Mucosa of gallbladder (tissue), 1 donor: Measurements from ENCODE around the gene FAXC. TPM values are rescaled to one million over a fixed set of nuclear protein-coding genes. Genes with fewer than 3 reads are reported as not detected.
"Not testable (repeated sequence)": the region's sequence is repeated elsewhere in the genome, so short reads cannot be mapped to it uniquely, and the experiment has no call there.

Experiments used
- DNase-seq: peaks from one replicate; pipeline ENCODE4 v3.0.0-alpha.2; 2020; ENCODE audit warnings: low spot score
- total RNA-seq: library from RNA; stranded (reverse); gene quantifications from one replicate; pipeline ENCODE4 v1.2.1, GENCODE V29; 2021
- donor health status: DM: no; HTN: no; CAD: no.

FAXC gene
- total RNA-seq, 1 donor from 2014 or later: 7.3 TPM

DNA sequence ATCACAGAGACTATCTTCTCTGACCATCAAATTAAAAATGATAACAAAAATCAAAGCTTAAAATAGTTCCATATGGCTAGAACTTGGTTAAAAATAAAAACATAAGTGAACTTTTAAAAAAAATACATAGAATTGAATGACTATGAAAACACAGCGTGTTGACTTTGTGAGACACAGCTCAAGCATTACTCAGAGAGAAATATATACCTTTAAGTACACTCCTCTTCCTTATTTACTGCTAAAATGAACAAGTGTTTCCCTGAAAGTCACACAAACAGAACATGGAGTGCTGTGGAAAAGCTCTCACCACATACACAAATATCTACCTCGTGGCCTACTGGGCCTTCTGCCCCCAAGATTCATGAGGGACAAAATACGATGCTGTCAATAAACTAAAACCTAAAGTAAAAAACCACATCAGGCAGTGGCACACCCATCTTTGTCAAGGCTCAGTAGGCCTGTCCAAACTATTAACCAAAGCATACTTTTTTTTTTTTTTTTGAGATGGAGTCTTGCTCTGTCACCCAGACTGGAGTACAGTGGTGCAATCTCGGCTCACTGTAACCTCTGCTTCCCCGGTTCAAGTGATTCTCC, 7.5 kb downstream of the FAXC start:
- no peak for DNase-seq

DNA sequence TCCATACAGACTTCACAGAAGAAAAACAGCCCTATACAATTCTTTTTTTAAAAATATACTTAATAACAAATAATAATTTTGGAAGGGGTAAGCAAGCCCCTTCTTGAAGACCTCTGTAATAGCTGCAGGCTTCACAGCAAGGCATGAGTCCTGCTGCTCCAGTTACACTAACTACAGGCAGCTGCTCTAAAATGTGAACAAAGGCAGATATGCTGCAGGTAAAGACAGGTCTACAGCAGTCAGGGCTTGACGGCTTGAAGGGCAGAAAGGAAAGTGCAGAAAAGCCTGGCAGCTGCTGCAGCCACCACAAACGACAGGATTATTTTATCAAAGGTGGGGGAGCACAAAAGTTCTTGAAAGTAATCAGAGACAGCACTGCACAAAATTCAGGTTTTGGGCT, 11.3 kb downstream of the FAXC start:
- no peak for DNase-seq

DNA sequence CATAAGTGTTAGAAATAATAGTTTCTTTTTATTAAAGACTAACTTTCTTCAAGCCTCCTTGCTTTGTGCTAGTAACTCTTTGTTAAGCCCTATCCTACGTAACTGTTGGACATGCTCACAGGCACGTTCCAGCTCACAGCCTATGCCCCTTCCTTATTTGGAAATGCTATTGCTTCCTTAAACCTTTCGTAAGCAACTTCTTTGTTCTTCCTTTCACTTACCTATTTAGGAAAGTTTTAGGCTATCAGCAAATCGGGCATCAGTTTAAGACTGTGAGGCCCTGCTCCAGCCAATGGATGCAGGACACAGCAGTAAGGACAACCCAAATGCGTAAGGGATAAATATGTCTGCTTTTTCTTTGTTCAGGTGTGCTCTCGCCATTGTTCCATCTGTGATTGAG, 14.2 kb downstream of the FAXC start:
- DNase-seq: not testable (repeated sequence)

DNA sequence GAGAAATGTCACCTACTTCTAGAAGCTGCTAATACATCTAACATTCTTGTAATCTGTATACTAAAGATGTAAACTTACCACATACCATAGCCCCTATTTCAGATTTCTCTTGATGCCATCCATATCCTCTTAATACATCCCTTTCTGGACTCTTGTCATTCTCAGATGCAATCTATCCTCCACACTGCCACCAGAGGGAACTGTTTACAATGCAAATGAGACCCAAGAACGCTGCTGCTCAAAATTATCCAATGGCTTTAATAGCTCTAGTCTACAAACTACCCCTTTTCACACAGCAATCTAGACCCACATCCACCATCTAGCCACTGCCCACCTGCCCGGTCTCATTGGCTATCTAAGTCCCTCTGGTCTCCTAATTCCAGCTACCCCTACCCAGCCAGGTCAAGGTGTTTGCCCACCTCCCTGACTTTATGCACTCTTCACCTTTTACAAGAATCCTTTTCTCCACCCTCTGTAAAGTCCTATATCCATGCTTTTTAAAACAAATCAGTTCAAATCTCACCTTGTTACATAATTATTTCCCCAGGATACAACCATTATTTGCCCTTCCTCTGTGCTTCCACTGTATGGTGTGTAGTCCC, 14.8 kb downstream of the FAXC start:
- DNase-seq: peak; percentile 25

DNA sequence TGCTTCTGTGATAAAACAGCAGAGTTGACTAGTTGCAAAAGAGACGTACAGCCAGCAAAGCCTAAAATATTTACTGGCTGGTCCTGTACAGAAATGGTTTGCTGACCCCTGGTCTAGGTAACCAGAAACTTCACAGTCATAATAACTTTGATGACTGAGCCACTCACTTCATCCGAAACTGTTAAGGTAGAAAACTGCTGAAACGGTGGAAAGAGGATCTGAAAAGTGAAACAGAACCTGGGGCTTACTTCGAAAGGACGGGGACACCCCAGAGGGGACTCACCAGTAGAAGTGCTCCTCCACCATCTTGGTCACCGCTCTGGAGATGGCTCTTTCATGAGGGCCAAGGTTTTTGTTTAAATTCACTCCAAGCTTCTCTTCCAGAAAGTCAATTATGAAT, 16.4 kb downstream of the FAXC start:
- DNase-seq: no peak

DNA sequence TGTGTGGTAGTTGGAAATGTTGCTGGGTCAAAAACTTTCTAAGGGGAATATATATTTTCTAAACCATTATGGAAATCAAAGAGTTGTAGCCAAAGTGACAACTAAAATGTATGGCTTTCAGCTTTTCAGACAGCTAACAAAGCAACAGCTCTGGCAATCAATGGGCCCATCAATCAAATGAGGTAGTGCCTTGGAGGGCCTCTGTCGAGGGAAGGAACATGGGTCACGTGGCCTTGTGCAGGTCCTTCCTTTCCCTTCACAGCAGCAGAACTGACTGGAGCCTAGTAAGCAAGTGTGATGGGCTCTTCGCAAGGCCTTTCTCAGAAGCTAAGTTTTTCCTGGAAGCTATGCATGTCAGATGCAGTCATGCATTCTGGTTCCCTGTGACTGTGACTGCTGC, 17.9 kb downstream of the FAXC start:
- DNase-seq: no peak

DNA sequence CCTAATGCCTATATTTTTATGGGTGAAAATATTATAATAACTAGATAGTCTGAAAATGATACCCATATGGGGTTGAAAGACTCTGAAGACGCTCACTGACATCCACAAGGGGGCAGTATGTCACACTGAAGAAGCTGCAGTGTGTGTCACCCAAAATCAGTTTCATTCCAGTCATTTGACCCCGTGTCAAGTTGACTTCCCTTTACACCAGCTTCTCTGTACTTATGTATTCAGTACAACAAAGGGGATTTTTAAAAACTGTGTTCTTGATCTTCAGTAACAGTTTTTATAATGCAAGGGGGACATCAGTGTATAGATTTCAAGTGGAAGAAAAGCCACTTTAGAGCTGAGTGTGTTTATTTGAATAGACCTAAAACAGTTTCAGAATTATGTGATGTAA, 19.3 kb downstream of the FAXC start:
- peak; percentile 46 for DNase-seq

DNA sequence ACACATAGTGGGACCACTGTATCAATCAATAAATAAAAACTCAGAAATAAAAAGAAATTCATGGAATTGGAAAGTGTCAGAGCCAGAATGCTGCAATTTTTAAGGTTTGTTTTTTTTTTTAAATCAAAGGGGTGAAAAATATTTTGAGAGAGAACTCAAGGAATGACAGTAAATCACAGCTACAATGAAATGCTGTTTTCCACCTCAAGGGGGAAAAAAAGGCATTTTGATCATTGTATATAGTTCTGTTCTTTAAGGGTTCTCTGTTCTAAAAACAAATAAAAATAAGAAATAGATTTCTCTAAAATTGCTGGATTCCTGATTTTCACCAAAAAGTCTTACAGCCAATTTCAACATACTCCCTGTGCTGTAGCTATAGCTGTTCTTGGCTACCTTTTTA, 24.5 kb downstream of the FAXC start:
- DNase-seq: no peak

DNA sequence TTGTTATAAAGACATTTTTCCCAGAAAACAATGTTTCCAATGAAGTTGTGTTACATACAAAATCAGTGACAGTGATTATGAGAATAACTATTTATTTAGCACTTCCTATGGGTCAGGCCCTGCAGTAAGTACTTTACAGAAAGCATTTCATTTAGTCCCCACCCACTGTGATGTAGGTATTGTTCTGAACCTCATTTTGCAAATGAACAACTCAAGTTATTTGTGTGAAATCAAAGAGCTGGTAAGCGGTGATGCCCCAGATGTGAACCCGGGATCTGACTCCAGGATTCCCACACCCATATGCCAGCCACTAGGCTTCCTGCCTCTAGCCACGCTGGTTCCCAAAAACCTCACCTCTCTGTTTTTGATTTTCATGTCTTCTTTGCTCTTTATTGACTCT, 30.9 kb downstream of the FAXC start:
- no peak for DNase-seq

DNA sequence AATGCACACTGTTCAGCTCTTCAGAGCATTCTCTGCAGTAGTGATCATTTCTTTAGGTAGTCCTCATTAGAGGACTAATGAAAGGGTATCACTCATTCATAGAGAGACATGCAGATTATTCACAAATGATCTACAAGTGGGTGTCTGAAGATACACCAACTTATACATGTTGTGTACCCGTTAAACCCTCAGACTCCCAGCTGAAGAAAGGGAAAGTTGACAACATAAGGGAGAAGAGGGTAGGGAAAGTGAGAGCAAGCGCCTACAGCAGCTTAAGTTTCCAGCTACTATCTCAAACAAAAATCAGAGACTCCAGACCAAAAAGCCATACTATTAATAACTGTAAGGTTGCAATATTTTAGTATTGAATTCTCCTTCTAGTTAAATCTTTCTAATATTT, 37.1 kb downstream of the FAXC start:
- no peak for DNase-seq

DNA sequence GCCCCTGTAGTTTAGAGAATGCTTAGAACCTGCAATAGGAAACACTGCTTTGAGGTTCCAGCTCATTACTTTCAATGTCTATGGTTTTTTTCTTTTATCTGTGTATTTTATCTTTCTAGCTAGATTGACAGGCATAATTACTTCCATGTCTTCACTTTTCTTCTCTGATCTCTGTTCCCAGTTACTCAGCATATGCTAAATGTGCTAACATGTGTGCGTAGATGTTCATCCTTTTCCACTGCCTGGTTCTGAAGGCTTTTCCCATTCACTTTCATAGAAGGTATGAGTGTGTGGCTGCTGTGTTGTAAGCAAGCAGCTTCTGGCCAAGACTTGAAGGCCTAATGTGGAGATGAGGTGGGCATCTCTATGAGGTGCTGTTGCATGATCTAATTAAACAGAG, 38.9 kb downstream of the FAXC start:
- no peak for DNase-seq

DNA sequence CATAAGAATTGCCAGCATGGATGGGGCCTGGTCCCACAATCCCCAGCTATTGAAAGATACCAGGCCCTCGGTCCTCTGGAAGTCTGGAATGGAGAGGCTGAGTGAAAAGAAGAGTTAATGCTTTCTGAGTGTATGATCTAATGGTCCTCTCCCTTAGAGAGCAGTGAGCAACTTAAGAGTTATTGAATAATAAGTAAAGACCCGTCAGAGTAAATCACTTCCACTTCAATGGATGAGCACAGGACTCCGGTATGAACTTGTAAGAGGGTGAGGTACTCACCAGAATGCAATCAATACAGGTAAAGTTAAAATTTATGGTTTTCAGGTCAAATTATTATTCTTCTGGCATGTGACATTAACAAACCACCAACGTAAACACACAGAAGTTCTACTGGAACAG, 39.9 kb downstream of the FAXC start:
- no peak for DNase-seq

DNA sequence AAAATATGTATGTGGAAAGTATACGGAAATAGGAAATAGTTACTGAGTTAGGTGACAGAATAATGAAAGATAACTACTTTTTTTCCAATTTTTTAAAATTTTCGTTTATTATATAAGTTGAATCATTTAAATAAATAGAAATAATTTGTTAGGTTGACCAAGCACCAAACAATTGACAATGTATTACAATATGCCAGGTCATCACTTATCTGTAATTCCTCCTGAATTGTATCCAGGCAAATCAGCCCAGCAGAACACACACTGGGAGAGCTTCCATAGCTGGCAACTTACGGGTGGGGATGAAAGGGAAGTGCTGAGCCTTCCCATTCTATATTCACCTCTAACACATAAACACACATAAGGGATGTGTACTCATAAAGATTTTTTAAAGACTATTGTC, 40.7 kb downstream of the FAXC start:
- no peak for DNase-seq

DNA sequence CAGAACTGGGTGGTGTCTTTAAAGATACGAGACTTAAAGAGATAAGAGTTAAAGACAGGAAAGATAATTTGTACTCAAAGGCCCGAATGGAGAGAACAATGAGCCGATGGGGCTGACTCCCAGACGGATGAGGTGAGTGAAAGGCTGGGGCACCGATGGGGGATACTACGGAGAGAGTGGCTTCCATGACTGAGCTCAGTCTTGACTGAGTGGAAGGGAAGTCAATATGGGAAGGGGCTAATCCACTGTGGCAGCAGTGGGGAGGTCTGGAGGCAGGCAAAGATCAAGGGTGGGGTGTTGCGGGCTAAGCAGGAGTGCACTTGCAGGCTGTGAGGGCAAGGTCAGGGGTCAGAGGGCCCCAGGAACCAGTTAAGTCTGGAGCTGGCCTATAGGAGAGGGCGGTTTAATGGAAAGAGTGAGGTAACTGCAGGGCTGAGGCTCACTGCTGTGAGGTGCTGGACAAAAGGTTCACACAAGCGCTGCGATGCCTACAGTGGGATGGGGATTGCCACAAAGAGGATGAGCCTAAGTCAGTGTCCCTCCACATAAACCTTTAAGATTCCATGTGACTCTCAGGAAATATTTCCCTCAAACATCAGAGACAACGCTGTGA, 42.1 kb downstream of the FAXC start:
- DNase-seq: no peak

DNA sequence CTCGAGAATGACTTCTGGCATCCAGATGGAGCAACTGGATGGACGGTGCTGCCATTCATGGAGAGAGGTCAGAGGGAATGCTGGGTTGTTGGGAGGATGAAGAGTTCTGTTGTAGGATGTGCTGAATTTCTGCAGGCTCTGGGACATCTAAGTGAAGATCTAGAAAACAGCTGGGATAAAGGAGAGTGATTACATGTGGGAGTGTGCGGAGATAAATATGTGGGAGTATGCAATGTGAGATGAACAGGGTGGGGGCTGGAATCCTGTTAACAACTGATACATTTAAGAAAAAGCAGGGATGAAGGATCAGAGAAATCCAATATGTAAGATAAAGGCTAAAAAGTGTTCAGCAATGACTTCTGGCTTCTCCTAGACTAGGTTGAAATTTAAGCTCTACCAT, 43.1 kb downstream of the FAXC start:
- DNase-seq: no peak

DNA sequence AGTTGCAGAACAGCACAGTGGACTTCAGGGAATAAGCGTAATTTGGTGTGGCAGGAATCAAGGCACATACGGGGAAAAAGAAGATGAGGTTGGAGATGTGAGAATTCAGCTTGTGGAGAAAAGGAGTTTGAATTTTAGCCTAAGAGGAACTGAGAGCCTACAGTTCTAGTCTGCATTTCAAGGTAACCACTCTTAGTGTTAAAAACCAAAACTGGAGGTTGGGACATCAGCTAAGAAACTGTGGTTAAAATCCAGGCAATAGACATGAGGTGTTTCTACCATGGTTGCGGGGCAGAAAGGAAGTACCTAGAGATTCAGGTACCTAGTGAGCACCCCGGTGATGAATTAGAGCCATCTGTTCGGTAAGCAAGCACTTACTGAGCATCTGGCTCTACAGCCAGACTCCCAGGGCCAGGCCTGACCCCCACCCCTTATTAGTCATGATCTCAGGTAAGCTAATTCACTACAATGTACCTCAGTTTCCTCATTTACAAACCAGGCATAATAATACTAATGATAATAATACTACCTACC, 44.4 kb downstream of the FAXC start:
- DNase-seq: no peak

DNA sequence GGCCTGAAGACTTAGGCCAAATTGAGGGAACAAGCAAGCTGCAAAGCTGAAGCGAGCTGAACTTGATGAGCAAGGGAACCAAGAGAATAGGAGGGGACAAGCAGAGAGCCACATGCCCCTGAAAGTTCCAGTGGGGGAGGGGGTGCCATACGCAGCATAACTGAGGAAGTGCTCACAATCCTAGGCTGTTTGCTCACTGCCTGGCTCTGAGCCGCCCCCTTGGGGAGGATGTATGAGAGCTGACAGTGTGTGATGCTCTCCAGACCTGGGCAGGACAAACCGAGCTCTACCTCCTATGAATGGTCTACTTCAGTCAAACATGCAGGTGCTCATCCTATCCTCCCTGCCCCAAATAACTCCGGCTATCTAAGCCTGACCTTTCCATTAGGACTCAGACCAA, 52.1 kb downstream of the FAXC start:
- DNase-seq: no peak

DNA sequence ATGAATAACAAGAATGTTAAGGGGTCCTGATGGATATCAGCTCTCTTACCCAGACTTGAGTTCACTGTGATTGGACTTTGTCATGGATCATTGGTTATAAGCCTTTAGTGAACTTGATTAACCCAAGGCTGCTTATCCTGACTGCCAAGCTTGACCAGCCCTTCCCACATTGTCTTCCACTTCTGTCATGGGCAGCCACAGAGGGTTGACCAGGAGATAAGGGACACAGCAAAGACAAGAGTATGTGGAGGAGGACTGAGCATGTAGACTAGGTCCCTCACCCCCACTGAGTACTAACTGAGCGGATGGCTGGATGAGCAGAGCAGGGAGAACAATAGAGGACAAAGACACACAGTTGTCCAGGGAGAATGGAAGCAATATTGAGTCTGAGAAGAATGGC, 52.5 kb downstream of the FAXC start:
- DNase-seq: no peak

DNA sequence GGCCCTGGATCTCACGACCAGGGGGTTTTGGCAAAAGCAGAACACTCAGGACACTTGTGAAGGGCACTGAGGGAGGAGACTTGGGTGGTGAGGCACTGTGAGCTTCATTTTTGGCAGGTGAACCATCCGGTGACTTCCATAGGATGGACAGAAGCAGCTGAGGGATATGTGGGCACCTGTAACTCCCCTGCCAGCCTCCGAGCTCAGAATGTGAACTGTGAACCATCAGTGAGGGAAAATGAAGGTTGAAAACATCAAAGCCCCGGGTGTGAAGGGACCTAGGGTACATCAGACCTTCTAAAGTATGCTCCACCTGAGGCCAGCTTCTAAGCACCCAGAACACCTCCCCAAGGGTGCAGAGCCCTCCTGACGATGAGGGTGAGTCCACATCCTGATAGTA, 53.2 kb downstream of the FAXC start:
- no peak for DNase-seq

DNA sequence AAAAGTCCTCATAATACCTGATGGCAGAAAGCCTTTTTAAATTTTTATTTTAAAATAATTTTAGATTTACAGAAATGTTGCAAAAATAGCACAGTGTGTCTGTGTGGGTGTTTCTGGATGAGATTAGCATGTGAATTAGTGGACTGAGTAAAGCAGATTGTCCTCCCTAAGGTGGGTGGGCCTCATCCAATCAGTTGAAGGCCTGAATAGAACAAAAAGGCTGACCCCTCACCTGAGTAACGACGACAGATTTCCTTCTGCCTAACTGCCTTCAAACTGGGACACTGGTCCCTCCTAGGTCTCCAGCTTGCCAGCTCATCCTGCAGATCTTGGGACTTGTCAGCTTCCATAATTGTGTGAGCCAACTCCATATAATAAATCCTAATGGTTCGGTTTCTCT, 54.2 kb downstream of the FAXC start:
- no peak for DNase-seq

DNA sequence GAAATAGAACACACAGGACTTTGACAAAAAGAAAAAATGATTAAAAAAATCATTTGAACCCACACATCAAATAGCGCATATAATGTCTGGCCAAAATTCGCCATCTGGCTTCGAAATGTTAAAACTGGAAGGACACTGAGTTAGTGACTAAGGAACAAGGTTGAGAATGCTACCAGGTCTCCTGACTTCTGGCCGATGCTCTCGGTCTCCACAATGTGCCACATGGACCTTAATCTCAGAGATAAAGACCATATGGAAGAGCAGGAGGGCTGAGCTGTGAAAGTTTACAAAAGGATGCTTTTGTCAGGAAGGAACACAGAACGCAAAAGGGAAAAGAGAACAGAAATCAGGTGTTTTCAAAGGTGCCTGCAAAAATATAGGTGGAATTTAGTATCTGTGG, 54.7 kb downstream of the FAXC start:
- no peak for DNase-seq

DNA sequence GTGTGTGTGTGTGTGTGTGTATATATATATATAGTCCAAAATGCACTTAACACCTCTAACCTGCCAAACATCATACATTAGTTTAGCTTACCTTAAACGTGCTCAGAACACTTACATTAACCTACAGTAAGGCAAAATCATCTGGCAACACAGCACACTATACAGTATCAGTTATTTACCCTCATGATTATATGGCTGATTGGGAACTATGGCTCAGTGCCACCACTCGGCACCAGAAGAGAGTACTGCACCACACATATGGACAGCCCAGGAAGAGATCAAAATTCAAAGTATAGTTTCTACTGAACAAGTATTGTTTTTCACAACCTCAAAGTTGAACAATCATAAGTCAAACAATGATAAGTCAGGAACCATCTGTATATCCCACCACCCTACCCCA, 59.8 kb downstream of the FAXC start:
- DNase-seq: no peak

DNA sequence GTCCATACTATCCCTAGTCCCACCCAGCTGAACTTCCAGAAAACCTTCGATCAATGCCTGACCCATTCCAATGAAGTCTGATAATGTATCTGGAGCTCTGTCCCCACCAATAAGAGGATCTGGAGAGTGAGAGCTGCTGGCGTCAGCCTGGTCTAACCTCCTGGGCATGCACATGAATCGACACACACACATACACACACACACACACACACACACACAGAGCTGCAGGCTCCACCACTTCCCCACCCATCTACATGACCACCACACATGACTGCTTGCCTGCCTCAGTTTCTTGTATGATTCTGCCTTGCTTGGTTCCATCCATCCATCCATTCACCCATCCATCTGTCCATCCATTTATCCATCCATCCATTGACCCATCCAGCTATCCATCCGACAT, 60.8 kb downstream of the FAXC start:
- DNase-seq: no peak

DNA sequence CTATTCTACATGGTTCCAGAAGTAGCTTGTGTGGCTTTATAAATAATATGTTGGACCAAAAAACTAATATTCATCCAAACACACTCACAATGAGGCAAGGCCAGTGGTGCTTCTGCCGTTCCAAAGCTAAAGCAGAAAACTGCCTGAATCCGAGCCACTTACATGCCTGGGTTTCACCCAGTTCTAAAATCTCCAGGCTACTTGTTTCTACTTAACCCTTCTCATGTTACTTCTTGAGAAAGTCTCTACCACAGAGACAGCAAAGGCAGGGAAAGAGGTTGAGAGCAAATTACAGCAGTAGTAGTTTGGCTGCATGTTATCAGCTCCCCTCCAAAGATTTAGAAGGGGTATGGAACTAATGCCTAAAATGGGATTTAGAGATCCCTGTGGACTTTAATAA, 62.0 kb downstream of the FAXC start:
- no peak for DNase-seq
